HepG2 (cell line): ENCODE data around the gene NSUN5. TPM values are rescaled to one million over a fixed set of nuclear protein-coding genes. Genes with fewer than 3 reads are reported as not detected.
A peak's percentile ranks its signal among the peaks of the same experiment; 100 is the strongest.

Source experiments
- HHEX ChIP-seq: IDR thresholded peaks from 2 replicates; pipeline ENCODE4 v1.6.1; 2016; ENCODE audit warnings: control low read depth
- MXI1 ChIP-seq: IDR thresholded peaks from 3 replicates; pipeline ENCODE4 v1.6.1; 2012; ENCODE audit warnings: low read depth, low read length, inconsistent platforms, borderline replicate concordance
- PPARG ChIP-seq: conservative IDR thresholded peaks from 2 replicates; pipeline ENCODE4 v1.6.1; 2016; ENCODE audit warnings: missing biosample characterization, missing genetic modification reagents
- polyA plus RNA-seq, 8 experiments: library from polyadenylated mRNA; depleted of rRNA in 3 of 8; stranded (reverse) in 7 of 8; unstranded in 1 of 8; fragments of >200 nt; fragmentation: Illumina TruSeq in 4 of 8; extraction: Trizol in 4 of 8; gene quantifications; 2 replicates each; pipeline versions ENCODE4 v1.2.1 to v1.2.3, GENCODE V29; 2011 to 2016; ENCODE audit warnings: low read depth in 4 of 8, missing spikeins in 1 of 8, mixed read lengths in 1 of 8; ENCODE audit not compliant: insufficient read depth in 1 of 8
- total RNA-seq, 5 experiments: library from RNA; depleted of rRNA; stranded (reverse); fragments of >200 nt; fragmentation: Illumina TruSeq; extraction: Trizol; gene quantifications; 2 replicates each; pipeline ENCODE4 v1.2.3, GENCODE V29; 2016; ENCODE audit warnings: low read depth in 1 of 5
- TF ChIP-seq, protein P1 (sequence below): sonication (generic); formaldehyde crosslinking; conservative IDR thresholded peaks from 2 replicates; pipeline ENCODE4 v1.4.0; 2020; ENCODE audit warnings: mild to moderate bottlenecking, missing genetic modification reagents, moderate library complexity
- TF ChIP-seq, protein P2 (sequence below), 2 experiments: sonication (generic) in 1 of 2; formaldehyde crosslinking in 1 of 2; IDR thresholded peaks; 2 replicates each; pipeline versions ENCODE4 v1.4.0 to v1.6.1; 2016 to 2020; ENCODE audit warnings: borderline replicate concordance in 1 of 2, low read depth in 1 of 2, mild to moderate bottlenecking in 1 of 2, missing genetic modification reagents in 1 of 2
- TF ChIP-seq, protein P3 (sequence below): sonication (generic); formaldehyde crosslinking; IDR thresholded peaks from 2 replicates; pipeline ENCODE4 v1.8.0; 2022; ENCODE audit warnings: missing genetic modification reagents, mild to moderate bottlenecking, inconsistent platforms, borderline replicate concordance
- TF ChIP-seq, protein P4 (sequence below): sonication (generic); formaldehyde crosslinking; IDR thresholded peaks from 2 replicates; pipeline ENCODE4 v1.4.0; 2020; ENCODE audit warnings: missing genetic modification reagents, borderline replicate concordance

Gene NSUN5
- total and polyA plus RNA-seq, 2 of the 13 experiments (the other 11 are each of a cell fraction or from before 2014, with no cell fraction given): 19.9 to 35.8 TPM

DNA sequence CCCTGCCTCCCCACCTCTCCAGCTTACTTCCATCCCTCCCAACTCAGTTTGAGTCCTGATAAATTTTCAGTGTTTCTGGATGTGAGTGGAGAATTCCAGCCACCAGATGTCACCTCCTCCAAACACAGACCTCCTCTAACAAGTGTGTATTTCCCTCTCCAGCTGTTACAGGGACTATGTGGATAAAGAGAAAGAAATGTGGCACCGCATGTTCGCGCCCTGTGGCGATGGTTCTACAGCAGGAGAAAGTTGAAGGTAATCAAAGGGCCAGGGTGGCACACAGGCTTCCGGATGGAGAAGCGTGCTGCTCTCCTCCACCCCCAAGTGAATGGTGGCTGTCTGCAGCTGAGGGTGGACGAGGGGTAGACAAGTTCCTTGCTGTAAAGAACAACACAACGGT, 34.0 kb upstream of the NSUN5 start (continued):
- TF ChIP-seq, protein P1, sequence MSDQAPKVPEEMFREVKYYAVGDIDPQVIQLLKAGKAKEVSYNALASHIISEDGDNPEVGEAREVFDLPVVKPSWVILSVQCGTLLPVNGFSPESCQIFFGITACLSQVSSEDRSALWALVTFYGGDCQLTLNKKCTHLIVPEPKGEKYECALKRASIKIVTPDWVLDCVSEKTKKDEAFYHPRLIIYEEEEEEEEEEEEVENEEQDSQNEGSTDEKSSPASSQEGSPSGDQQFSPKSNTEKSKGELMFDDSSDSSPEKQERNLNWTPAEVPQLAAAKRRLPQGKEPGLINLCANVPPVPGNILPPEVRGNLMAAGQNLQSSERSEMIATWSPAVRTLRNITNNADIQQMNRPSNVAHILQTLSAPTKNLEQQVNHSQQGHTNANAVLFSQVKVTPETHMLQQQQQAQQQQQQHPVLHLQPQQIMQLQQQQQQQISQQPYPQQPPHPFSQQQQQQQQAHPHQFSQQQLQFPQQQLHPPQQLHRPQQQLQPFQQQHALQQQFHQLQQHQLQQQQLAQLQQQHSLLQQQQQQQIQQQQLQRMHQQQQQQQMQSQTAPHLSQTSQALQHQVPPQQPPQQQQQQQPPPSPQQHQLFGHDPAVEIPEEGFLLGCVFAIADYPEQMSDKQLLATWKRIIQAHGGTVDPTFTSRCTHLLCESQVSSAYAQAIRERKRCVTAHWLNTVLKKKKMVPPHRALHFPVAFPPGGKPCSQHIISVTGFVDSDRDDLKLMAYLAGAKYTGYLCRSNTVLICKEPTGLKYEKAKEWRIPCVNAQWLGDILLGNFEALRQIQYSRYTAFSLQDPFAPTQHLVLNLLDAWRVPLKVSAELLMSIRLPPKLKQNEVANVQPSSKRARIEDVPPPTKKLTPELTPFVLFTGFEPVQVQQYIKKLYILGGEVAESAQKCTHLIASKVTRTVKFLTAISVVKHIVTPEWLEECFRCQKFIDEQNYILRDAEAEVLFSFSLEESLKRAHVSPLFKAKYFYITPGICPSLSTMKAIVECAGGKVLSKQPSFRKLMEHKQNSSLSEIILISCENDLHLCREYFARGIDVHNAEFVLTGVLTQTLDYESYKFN (CRISPR knock-in tag): 0 out of 2 replicates have a peak, but pooled peaks have one; percentile 15
- 0 out of 2 replicates have a peak, but pooled peaks have one; percentile 34 for TF ChIP-seq PPARG (CRISPR knock-in tag)
- TF ChIP-seq HHEX (CRISPR knock-in tag): 0 out of 2 replicates have a peak, but pooled peaks have one; percentile 17
- TF ChIP-seq, protein P2, sequence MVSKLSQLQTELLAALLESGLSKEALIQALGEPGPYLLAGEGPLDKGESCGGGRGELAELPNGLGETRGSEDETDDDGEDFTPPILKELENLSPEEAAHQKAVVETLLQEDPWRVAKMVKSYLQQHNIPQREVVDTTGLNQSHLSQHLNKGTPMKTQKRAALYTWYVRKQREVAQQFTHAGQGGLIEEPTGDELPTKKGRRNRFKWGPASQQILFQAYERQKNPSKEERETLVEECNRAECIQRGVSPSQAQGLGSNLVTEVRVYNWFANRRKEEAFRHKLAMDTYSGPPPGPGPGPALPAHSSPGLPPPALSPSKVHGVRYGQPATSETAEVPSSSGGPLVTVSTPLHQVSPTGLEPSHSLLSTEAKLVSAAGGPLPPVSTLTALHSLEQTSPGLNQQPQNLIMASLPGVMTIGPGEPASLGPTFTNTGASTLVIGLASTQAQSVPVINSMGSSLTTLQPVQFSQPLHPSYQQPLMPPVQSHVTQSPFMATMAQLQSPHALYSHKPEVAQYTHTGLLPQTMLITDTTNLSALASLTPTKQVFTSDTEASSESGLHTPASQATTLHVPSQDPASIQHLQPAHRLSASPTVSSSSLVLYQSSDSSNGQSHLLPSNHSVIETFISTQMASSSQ (IDR thresholded peaks at IDR 0.05; ENCODE audit: low read depth): no peak
- TF ChIP-seq, protein P2 (CRISPR knock-in tag; IDR thresholded peaks at IDR 0.05; ENCODE audit: borderline replicate concordance): peak; percentile 28; the same call in 1 of the 2 replicates
- 0 out of 3 replicates have a peak, but pooled peaks have one; percentile 26 for TF ChIP-seq MXI1
- TF ChIP-seq, protein P3, sequence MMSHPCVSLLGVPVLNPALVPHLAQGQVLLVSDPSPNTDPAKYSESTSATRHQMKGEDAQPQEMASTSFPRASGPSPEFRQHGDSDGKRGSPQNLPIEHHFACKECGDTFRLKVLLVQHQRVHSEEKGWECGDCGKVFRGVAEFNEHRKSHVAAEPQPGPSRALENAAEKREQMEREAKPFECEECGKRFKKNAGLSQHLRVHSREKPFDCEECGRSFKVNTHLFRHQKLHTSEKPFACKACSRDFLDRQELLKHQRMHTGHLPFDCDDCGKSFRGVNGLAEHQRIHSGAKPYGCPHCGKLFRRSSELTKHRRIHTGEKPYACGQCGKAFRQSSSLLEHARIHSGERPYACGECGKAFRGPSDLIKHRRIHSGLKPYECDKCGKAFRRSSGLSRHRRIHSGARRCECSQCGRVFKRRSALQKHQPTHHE (CRISPR knock-in tag): no peak
- TF ChIP-seq, protein P4, sequence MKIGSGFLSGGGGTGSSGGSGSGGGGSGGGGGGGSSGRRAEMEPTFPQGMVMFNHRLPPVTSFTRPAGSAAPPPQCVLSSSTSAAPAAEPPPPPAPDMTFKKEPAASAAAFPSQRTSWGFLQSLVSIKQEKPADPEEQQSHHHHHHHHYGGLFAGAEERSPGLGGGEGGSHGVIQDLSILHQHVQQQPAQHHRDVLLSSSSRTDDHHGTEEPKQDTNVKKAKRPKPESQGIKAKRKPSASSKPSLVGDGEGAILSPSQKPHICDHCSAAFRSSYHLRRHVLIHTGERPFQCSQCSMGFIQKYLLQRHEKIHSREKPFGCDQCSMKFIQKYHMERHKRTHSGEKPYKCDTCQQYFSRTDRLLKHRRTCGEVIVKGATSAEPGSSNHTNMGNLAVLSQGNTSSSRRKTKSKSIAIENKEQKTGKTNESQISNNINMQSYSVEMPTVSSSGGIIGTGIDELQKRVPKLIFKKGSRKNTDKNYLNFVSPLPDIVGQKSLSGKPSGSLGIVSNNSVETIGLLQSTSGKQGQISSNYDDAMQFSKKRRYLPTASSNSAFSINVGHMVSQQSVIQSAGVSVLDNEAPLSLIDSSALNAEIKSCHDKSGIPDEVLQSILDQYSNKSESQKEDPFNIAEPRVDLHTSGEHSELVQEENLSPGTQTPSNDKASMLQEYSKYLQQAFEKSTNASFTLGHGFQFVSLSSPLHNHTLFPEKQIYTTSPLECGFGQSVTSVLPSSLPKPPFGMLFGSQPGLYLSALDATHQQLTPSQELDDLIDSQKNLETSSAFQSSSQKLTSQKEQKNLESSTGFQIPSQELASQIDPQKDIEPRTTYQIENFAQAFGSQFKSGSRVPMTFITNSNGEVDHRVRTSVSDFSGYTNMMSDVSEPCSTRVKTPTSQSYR (CRISPR knock-in tag): no peak
